SK-N-MC (cell line): ENCODE results near the gene TAOK2.

Experiments
- EZH2 ChIP-seq: fragments of 200-600 bp; sonication (generic); IDR thresholded peaks from one replicate; pipeline ENCODE4 v1.6.1; 2017; ENCODE audit warnings: antibody characterized with exemption
- FOXP2 ChIP-seq: optimal IDR thresholded peaks from 2 replicates; pipeline ENCODE3; 2011; ENCODE audit warnings: mild to moderate bottlenecking, moderate library complexity; ENCODE audit not compliant: insufficient read depth; ENCODE audit errors: extremely low read length, control extremely low read depth
- POLR2AphosphoS5 ChIP-seq: IDR thresholded peaks from 2 replicates; pipeline ENCODE4 v1.6.1; 2012; ENCODE audit warnings: mild to moderate bottlenecking, low read depth, low read length, borderline replicate concordance

DNA sequence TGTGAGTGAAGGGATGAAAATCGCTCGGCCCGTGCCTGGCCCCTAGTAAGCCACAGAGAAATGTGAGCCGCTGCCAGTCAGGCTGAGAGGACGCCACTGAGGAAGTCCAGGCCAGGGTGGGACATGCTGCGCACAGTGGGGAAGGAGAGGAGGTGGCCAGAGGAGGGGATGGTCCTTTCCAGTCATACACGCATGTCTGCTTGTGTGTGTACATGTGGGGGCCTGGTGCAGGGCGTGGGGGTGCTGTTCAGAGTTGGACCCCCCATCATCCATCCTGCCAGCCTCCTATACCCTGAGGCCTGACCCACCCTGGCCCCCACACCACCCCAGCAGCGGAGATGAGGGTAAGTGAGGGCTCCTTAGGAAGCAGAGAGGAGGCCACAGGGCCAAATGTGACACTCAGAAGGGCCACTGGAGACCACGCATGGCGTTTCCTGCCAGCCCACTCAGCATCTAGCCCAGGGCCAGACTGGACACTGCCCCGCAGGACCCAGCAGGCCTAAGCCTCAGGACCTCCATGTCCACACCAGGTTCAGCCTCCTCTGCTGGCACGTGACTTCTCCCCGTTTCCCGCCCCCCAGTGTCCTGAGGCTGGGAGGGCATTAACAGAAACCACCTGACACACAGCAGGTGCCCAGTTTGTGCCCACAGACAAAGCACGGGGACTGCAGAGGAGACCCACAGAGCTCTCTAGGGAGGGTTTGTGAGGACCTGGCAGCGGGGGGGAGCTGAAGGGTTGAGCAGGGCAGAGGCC lies 30.2 kb downstream of the TAOK2 start:
- TF ChIP-seq EZH2 (no peak), POLR2AphosphoS5 (no peak), FOXP2 (no peak)
